Stimulated activated CD8-positive, alpha-beta memory T cell treated with anti-CD3 and anti-CD28 coated beads, Interleukin-2, amount 100 ng/mL, for 48 hours (primary cell): ENCODE measurements around the gene HEG1.

Source experiments
- DNase-seq, 2 donors: peaks; one replicate each; pipeline ENCODE4 v3.0.0-alpha.2; 2020; ENCODE audit warnings: low read depth in 2 of 2

HEG1 gene

GRCh38 chr3:125072301-125072700 is 16.5 kb upstream of the HEG1 start:
- DNase-seq, result no peak

DNA sequence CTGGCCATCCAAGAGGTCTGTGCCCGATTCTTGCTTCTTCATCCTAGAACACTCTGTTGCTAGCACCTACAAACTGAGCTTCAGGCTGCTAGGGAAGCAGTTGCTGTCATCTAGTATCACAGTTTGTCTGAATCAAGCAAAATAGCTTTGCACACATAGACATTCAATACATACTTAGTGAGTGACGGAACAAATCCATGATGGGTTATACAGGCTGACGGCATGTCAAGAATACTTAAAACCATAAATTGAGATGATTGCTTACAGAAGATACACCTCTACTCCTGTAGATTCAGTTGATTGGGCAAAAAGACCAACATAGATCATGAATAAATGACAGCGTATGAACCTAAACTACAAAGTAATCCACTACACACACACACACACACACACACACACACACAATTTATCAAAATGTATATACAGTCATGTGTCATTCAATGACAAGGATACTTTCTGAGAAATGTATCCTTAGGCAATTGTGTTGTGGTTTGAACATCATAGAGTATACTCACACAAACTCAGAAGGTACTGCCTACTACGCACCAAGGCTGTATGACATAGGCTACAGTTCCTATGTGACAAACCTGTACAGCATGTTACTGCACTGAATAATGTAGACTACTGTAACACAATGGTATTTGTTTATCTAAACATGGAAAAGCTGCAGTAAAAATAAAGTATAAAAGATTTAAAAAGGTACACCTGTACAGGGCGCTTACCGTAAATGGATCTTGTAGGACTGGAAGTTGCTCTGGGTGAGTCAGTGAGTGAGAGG is 14.4 kb upstream of the HEG1 start:
- no peak for DNase-seq

DNA sequence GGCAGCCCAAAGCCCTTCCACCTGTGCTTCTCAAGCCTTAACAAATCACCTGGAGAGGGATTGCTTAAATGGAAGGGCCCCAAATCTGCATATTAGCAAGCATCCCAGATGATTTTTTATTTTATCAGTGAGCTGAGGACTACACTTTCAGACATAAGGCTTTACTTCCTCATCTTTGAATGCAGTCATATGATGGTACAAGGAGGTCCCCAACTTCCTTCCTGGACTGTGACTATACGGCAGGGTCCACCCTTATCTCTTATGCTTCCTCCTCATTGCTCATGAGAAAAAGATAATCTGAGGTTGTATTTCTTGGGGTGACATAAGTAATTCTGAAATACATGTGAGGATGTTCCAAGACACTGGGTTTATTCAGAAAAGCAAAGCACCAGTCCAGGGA is 13.7 kb upstream of the HEG1 start:
- no peak for DNase-seq

DNA sequence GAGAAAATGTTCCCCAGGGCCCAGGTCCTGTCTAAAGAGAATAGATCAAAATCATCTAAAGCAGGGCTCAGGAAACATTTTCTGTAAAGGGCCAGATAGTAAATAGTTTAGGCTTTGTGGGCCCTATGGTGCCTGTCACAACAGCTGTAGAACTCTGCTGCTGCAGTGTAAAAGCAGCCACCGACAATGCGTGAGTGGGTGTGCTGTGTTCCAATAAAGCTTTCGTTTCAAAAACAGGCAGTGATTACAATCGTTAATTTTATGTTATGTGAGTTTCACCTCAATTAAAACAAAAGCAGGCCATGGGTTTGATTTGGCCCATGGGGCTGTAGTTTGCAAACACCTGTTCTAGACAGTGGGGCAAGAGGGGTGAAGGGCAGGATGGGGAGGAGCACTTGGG is 12.5 kb upstream of the HEG1 start:
- DNase-seq, result no peak

DNA sequence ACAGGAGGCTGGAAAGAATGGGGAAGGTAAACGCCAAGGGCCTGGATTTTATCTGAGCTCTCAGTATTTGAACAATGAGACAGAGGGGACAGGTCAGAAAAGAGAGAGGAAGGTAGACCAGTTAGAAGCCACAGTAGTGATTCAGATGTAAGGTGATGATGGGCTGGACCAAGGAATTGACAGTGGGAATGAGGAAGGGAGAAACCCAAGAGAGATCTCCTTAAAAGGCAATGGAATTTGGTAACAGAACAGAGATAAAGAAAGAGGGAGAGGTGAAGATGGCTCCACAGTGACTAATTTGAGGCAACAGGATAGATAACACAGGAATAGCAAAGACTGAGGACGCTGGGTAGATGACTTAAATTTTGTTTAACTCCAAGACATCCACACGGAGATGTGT is 11.4 kb upstream of the HEG1 start:
- no peak for DNase-seq

DNA sequence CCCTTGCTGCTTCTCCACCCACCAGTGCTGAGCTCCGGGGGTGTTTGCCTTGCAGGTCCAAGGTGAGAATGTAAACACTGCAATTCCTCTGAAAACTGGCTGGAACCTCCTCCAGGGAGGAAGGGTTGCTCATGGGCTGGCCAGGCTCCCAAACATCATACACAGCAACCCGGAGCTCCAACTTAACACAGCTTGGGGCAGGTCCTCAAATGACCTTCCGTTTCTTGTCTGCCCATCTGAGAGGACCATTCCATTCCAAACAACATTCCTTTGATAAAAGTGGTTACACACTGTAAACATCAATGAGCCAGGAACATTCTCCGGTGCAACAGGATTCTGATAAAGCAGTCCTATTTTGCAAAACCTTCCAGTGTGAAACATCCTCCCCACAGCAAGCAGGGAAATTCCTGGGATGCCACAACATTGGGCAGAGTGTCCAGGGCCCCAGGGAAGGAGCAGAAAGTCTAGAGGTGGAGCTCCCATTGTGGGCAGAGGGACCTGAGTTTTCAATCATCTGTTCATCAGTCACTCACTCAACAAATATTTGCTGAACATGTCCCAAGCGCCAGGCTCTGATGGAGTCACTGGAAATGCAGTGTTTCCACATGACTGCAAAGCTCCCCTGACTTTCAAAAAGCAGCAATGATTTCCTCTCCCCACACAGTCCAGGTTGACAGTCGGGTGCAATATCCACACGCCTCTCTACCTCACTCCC is 7.3 kb upstream of the HEG1 start:
- DNase-seq, result no peak

GRCh38 chr3:125061646-125062045 is 5.8 kb upstream of the HEG1 start:
- DNase-seq, result no peak

DNA sequence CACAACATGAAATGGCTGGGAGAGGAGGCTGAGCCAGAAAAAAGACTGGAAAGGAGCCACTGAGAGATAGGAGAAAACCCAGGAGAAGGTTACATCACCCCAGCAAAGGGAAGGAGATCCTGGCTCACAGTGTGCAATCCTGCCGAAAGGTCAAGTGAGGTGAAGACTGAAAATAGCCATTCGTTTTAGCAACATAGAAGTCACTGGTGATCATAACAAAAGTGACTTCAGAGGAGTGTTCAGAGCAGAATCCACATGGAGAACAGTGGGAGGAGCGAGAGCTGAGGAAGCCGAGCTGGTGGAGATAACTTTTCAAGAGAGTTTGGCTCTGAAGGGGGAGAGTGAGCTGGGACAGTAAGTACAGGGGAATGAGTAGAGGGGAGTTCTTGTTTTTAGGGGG is 5.4 kb upstream of the HEG1 start:
- DNase-seq, result no peak

- DNase-seq, result no peak
Observed at GRCh38 chr3:125059488-125060245, 3.9 kb upstream of the HEG1 start.

DNA sequence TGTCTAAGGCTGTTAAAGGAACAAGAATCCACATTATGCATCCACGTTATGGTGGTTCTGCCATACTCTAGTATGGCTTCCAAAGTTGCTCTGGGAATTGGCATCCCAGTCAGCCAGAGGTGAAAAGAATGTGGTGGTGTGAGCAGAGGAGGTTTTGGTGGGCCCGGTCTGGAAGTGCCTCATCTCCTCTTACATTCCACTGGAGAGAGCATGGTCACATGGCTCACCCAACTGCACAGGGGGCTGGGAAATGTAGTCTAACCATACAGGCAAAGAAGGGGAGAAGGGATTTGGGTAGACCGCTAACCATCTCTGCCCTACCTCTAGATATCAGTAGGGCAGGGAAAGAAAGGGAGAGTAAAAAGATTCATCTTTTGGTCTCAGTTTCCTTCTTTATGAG is 3.2 kb upstream of the HEG1 start:
- no peak for DNase-seq

DNA sequence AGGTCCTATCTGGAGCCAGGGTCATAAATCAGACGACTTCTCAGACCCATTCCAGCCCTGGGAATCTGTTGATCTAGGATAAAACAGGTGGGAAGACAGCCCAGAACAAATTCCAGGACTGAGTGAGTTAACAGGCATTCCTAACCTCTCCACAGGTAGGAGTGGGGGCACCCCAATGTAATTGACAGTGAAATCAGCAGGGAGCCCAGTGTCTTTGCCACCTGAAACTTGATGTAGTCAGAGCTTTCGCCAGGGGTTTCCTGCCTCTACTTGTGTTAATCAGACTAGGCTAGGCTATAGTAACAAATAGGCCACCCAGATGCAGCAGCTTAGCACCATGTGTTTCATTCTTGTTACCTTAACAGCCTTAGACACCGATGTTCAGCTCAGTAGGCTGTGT is 2.7 kb upstream of the HEG1 start:
- DNase-seq, result no peak

- DNase-seq, result no peak
Observed at GRCh38 chr3:125057186-125057850, 1.5 kb upstream of the HEG1 start.

DNA sequence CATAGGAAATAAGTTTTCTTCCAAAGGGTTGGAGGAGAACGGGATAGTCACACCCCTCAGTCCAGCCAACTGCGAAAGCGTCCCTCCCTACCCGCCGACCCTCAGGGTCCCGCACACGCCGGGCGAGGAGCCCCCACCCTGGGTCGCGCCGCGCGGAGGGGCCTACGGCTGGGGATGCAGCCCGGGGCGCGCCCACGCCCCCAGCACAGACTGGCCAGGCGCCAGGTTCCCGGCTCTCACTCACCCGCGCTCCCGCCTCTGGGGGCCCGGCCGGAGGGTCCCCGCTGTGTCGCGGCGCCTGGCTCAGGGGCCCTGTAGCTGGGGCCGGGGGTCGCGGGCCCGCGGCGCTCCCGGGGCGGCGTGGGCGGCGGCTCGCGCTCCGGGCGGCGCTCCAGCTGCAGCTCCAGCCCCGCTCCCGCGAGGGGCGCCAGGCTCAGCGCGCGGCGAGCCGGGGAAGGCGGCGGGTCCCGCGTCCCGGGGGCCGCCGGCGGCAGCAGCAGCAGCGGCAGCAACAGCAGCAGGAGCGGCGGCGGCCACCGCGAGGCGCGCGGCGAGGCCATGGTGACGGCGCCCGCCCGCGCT is 375 bp downstream of the HEG1 start:
- DNase-seq, result no peak

DNA sequence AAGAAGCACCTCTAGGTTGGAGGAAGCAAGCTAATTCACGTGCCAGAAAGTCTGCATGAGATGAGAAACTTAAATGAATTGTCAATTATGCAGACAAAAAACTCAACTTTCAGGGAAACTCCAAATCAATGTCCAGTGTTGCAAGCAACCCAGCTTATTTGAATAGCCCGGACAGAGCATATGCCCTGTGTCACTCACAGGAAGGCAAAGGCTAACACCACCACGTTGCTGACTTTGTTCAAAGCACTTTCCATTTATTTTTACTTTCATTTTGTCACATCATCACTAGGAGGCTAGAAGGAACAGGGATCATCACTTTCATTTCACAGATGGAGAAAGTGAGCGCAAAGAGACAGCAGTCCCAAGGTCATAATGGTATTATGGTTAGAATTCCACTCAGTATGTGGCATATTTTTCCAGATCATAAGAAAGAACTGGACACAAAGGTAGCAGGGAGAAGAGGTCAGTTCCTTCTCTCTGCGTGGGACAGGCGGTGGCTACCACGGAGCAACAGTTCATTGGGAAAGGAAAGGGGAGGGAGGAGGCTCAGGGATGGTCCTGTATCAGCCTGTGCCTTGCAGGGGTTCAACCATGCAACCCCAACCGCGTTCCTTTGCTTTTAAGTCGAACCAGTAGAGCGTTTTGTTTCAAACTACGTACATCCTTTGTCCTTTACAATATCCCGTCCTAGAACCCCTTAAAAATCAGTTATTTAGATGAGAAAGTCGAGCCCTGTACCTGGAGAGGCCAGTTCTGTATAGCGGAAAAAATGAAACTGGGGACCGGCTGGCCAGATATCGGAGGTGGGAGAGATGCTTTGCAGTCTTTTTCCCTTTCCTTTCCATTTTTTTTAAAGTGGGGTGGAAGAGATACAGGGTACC is 1.1 kb downstream of the HEG1 start:
- no peak for DNase-seq

- DNase-seq, result no peak
Observed at GRCh38 chr3:125054062-125054448, 1.7 kb downstream of the HEG1 start.

- no peak for DNase-seq
Observed at GRCh38 chr3:125053304-125053699, 2.5 kb downstream of the HEG1 start.

- no peak for DNase-seq
Observed at GRCh38 chr3:125052624-125053303, 3.0 kb downstream of the HEG1 start.

GRCh38 chr3:125051715-125052581 is 3.8 kb downstream of the HEG1 start:
- DNase-seq, result peak; percentile 51 to 58

DNA sequence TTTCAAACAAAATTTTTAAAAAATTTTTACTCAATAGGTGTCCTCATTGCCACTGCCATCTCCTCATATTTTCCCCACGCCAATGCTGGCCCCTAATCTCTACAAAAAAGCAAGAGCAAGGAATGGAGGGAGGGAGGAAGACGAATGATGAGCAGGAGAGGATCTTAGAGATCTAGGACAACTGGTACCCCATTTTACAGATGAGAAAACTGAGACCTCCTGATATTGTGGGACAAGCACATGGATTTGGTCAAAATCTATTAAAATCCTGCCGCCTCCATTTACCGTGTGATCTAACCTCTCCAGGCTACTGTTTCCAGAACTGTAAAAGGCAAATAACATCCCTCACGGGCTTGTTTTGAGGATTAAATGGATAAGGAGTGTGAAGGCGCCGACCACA is 4.6 kb downstream of the HEG1 start:
- no peak for DNase-seq
